DND-41 (cell line): ENCODE measurements around the gene C21orf91.

Experiments used
- CTCF ChIP-seq: IDR thresholded peaks from 2 replicates; pipeline ENCODE4 v1.5.1; 2012; ENCODE audit warnings: borderline replicate concordance, low read length, moderate library complexity, mild to moderate bottlenecking; ENCODE audit not compliant: poor library complexity, severe bottlenecking; ENCODE audit errors: extremely low read depth
- EZH2 ChIP-seq: IDR thresholded peaks from 3 replicates; pipeline ENCODE4 v1.6.1; 2012; ENCODE audit warnings: borderline replicate concordance, low read depth, mild to moderate bottlenecking, moderate library complexity, low read length, inconsistent platforms; ENCODE audit not compliant: severe bottlenecking

- no peak for TF ChIP-seq CTCF
- no peak for TF ChIP-seq EZH2
These were observed 39.6 kb upstream of the C21orf91 start for GRCh38 chr21:17858747-17859146.
